GM18517 (cell line): ENCODE measurements around the gene SLA2.
"Not testable (repeated sequence)": the region's sequence is repeated elsewhere in the genome, so short reads cannot be mapped to it uniquely, and the experiment has no call there.

Source experiments
- ATAC-seq: cut with Tn5 transposase; IDR thresholded peaks from one replicate; pipeline ENCODE4 v1.9.1; 2021; ENCODE audit warnings: mild to moderate bottlenecking, moderate library complexity; ENCODE audit not compliant: unreplicated experiment

SLA2 gene

DNA sequence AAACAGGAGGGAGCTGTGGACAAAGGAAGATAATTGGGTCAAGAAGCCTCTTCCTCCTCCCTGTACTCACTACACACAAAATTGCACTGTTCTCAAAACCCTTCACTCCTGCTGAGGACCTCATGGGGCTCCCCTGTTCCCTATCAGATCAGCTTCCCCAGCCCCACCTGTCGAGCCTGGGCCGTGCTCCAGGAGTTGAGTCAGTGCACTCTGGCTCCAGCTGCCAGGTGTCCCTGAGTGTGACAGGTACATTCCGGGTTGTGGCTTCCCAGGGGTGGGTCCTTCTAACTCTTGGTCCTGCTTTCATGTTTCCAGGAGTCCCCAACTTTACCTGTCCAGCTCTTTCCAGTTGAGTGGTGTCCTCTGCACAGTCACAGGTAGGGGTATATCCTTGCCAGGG lies 32.0 kb downstream of the SLA2 start:
- no peak for ATAC-seq

DNA sequence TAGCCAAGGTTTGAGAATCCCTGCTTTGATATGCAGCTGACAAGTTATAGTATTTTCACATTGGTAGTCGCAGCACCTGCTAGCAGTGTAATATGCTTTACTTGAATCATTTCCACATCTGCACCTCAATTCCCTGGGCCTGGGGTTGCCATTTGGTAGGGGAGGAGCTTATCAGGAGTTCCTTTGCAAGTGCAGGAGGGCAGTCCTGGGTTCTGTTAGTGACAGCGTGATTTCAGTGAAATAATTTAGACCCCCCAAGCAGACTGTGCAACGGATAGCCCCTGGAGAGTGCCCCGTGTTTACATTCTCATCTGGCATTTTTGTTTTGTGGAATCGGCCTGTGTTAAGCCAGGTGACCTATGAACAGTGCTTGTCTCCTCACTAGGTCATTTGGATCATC lies 34.4 kb downstream of the SLA2 start:
- no peak for ATAC-seq

DNA sequence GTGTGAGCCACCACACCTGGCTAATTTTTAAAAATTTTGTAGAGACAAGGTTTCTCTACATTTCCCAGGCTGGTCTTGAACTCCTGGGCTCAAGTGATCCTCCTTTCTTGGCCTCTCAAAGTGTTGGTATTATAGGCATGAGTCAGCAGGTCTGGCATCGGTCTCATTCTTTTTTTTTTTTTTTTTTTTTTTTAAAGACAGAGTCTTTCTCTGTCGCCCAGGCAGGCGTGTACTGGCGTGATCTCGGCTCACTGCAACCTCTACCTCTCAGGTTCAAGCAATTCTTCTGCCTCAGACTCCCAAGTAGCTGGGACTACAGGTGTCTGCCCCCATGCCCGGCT lies 37.6 kb downstream of the SLA2 start:
- ATAC-seq, result not testable (repeated sequence)

DNA sequence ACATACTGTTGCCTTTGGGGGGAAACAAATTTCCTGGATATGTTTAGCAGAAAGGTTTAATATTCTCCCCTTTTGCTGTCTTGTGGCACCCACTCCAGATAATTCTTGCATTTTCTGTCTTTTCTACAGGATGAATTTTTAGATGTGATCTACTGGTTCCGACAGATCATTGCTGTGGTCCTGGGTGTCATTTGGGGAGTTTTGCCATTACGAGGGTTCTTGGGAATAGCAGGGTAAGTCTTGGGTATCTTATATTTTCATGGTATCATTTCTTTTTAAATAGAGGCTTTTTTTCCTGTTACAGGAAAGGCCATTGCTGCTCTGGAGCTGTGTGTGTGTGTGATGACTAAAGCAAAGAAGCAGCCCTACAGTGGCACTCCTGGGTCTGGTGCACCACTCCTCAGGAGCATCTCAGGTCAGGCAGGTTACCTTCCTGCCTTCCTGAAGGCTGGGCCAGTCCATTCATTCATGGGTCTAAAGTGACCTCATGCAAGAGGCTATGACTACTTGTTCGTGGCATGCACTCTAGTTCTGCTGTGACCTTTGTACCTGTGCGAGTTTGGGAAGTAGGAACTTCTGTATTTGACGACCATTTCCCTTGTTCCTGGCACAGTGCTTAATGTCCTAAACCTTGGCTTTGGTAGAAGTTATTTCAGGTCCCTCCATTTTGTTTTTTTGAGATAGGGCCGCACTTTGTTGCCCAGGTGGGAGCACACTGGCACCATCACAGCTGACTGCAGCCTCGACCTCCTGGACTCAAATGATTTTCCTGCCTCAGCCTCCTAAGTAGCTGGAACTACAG lies 38.2 kb downstream of the SLA2 start:
- no peak for ATAC-seq

DNA sequence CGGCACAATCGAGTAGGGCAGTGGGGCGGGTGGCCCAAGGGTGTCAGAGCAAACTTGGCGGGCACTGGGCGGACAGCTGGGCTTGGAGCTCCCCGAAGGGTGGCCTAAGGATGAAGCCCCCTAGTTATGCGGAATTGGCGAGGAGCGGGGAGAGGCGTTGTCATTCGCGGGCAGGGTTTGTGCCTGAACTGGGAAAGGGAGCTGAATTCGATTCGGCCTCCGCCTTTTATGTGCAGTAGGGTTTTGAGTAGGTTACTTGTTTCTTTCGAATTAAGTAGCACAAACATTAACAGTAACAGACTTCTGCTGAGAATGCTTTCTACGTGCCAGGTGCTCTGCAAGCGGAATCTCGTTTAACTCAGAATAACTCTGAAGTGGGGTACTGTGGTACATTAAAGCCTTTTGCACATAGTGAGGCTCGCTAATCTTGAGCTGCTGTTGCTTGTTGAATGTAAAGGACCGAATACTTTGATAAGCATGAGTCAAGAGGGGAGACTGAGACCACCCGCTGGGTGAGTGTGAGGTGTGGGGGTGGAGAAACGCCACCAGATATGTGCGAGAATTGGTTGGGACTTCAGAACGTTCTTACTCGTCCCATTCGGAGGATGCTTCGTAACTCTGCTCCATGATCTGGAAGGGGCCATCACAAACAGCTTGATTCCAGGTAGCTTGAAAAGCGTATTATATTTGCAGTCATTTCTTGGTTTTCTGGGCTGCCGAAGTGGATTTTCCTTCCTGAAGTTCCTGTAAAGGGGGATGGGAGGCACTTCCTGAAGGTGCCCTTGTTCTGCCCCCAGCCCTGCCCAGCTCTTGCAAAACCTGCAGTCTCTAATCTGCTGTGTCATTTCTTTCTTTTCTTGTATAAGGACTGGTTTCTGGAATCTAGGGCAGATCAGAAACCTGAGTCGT lies 39.6 kb downstream of the SLA2 start:
- peak; percentile 12 for ATAC-seq

DNA sequence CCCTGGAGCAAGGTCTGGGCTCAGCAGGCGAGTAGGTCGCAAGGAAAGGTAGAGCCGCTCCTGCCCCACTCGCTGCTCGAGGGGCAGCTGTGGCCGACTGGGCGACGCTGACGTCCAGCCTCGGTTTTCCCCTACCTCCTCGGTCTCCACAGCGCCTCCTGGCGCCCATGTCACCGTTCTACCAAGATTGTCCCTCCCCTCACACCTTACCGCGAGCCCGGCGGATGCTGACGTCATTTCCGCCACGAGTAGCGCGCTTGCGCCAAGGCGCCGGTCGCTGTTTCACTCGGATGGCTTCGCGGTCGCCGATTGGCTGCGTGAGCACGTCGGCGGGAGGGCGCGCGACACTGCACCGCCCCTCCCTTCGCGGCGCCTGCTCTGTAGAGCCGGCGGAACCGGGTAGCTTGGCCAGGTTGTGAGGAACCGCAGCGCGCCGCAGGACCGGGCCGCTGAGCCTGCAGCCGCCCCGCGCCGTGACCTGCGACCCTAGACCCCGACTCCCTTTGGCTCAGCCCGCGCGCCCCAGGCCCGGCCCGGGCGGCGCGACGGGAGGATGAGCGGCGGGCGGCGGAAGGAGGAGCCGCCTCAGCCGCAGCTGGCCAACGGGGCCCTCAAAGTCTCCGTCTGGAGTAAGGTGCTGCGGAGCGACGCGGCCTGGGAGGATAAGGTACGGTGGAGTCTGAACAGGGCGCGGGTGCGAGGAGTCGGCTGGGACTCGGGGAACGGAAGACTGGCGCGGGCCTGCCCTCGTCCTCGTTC lies 40.4 kb downstream of the SLA2 start, which contains the start of gene RAB5IF:
TSS of gene RAB5IF (plus strand) at position 381 of the 759 bp plus-strand sequence. CDS start at position 554, 173 bp downstream.
- ATAC-seq, result peak; percentile 88

DNA sequence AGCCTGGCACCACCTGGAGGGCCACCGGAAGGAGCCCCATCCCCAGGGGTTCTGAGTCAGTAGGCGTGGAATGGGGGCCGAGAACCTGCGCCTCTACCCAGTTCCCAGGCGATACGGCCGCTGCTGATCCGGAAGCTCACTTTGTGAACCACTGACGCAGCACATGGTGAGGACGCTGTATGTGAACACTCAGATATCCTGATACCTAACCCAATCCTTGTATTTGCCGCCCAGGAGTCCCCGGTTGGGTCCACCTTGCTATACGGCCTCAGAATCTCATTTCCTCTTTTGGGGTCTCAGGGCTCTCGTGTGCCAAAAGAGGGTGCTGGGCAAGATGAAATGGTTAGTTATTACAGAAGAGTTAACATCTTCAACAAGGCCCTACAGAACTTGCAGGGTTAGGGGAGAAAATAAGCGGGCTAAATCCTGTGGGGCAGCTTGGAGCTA lies 41.0 kb downstream of the SLA2 start:
- ATAC-seq, result peak; percentile 35

DNA sequence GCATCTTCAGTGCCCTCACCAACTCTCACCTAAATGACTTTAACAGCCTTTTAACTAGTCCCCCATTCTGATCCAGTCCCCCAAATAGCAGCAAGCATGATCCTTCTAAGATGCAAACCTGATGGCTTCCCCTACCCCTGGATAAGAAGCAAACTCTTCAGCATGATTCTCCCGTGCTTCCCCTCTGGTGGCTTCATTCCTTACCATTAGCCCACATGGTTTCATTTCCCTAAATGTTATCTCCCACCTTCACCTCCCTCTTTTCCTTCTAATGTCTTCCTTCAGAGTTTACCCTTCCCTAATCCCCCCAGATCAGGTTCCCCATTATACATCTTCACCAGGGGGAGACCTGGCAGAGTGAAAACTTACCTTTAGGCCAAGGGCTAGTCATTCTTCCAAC lies 44.5 kb downstream of the SLA2 start:
- ATAC-seq, result no peak

DNA sequence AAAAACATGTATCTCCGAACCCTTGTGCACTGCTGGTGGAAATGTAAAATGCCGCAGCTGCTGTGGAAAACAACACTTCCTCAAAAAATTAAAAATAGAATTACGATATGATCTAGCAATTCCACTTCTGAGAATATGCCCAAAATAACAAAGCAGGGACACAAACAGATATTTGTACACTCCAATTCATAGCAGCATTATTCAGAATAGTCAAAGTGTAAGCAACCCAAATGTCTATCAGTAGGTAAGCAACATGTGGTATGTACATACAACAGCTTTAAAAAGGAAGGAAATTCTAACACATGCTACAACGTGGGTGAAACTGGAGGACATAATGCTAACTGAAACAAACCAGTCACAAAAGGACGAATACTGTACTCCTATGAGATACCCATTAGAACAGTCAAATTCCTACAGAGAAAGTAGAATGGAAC lies 46.1 kb downstream of the SLA2 start:
- ATAC-seq, result no peak

DNA sequence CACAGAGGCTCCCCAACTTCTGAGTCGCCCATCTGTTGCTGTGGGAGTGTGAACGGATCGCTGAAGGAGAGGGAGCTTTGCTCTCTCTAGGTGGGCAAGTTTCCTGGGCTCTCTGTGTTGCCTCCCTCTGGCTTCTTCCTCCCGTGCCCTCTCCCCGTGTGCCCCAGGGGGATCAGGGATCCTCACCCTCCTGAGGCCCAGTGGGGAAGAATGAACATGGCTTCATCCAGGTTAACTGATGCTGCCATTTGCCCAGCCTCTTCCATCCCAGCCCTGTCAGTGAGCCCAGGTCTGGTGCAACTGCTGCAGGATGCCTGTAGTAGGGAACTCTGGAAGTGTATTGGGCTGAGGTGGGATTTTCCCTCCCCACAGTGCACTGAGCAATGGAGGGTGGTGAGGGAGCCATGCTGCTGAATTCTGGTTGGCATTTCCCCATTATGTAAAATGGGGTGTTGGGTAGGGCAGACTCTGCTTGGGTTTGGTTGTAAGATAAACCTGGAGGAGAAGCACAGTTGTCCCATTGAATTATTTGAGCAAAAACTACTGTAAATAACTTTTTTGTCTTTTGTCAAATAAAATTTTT lies 52.6 kb downstream of the SLA2 start:
- no peak for ATAC-seq

DNA sequence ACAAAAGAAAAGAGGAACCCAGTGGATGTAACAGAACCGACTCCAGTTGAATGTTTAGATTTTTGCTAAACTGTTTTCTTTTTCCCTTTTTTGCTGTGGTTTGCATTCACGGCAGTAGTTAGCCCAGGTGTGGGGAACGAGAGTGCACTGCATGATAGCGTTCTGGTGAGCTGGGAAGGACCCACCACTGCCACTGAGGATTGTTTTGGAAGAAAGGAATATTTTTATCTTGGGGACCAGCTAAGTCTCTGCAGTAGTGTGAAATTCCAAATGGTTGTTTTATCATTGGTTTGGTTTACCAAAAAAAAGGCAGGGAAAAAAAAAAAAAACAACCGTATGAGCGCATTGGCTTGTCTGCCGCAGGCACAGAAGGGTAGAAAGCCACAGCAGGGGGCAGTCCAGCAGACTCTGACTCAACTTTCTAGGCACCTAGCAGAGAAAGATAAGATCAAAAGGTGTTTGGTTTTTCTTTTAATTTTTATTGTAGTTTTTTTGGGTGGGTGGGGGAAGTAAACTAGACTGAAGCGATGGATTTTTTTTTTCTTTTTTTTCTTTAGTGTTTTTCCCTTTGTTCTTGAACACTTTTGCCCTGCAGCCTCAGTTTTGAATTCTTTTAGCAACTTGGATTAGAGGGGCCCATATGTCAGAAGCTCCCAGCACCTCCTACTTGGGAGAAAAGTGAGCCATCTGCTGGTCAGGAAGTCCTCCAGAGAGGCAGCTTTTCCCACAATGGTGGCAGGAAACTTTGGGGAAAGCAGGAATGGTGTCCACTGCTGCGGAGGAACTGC lies 53.9 kb downstream of the SLA2 start:
- no peak for ATAC-seq

DNA sequence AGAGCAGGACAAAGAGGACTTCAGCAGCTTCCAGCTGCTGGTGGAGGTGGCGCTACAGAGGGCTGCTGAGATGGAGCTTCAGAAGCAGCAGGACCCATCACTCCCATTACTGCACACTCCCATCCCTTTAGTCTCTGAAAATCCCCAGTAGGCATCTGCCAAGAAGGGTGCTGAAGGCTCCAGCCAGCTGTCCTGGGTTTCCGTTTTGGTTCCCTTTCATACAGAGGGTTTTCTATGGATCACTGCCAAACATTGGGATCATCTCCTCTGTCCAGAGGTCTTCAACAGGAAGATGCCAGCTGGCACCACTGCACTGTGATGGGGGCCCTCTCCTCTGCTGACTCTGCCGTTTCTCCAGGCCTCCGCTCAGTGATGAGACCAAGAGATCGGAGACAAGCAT lies 54.7 kb downstream of the SLA2 start:
- no peak for ATAC-seq

DNA sequence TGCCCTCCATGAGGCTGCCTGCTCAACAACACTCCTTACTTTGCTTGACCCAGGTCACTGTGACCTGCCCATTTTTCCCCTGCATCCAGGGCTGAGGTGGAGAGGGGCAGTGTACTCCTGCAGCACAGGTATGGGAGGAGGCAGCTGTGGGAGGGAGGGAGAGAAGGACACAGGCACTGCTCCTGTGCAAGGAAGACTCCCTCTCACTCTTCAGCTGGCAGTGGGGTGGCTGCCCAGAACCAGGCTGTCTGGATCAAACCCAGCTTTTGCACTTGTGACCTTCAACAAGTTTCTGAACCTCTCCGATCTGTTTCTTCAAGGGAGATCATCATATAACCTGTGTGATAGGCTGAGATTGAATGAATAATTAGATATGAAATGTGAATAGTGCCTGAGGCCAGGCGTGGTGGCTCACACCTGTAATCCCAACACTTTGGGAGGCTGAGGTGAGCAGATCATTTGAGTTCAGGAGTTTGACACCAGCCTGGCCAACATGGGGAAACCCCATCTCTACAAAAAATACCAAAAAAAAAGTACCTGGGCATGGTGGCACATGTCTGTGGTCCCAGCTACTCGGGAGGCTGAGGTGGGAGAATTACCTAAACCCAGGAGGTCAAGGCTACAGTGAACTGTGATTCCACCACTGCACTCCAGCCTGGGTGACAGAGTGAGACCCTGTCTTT lies 58.5 kb downstream of the SLA2 start:
- no peak for ATAC-seq

DNA sequence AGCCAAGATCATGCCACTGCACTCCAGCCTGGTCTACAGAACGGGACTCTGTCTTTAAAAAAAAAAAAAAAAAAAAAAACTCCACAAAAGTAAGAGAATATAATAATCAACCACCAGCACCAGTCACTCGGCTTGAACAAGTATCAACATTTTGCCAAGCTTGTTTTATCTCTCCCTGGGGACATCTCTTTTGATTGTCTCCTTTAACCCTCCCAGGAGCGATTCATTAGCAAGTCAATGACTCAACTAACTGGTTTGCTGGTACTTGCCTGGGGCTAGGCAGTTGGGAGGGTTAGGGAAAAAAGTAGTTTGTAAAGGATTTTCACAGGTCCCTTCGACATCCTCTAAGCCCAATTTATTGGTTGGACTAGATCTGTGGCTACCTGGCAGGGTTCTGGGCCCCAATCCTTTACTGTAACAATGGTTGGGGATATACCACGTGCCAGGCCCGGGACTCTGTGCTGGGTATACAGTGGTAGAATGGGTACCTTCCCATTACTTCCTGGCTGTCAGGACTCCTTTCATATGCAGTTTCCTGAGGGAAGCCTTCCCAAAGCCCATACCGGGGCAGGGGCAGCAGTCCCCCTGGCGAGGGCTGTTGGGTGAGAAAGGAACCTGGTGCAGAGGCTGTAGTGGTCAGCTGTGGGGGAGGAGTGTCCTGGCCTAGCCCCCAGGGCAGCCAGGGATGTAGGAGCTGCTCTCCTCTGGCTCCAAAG lies 60.4 kb downstream of the SLA2 start:
- ATAC-seq, result no peak

DNA sequence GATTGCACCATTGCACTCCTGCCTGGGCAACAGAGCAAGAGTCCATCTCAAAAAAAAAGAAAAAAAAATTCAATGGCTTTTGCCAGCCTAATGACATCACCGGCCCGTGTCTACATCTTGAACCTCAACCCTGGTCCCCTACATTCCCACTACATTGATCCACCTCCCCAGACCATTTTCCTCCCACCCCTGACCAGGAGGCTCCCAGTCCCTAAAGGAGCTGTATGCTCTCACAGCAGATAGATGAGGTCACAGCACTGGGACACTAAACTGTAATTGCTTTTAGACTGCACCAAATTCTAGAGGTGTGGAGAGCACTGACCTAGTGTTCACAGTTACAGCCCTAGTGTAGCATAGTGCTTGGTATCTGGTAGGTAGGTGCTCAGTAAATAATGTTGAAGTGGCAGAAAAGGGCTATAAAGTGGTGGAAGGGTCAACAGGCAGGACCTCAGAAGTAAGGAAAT lies 61.9 kb downstream of the SLA2 start:
- ATAC-seq, result no peak

DNA sequence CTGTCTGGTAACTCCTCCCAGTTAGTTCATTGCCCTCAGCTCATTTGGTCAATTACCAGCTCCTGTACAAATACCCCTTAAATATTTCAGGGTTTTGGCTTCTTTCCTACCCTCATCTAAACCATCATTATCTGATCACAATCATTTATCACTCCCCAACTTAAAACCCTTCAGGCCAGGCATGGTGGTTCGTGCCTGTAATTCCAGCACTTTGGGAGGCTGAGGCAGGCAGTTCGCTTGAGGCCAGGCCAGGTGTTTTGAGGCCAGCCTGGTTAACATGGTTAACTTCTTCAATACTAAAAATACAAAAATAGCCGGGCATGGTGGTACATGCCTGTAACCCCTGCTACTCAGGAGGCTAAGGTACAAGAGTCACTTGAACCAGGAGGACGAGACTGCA lies 63.2 kb downstream of the SLA2 start:
- no peak for ATAC-seq

DNA sequence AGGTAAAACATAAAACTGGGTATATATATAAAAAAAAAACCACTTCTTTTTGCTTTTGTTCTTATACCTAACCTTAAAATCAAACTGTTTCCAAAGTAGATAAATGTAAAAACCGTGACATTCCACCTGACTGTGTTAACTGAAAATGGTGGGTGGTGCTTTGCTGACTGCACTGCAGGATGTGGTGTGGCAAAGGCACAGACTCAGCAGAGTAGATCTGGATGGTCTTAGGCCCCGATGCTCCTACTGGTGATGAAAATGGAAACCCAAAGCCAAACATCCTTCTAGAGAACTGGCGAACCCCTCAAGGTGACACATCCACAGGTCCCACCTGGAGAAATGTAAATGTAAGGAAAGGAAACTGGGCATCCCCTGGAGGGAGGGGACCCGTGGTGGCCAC lies 63.7 kb downstream of the SLA2 start:
- ATAC-seq, result no peak

DNA sequence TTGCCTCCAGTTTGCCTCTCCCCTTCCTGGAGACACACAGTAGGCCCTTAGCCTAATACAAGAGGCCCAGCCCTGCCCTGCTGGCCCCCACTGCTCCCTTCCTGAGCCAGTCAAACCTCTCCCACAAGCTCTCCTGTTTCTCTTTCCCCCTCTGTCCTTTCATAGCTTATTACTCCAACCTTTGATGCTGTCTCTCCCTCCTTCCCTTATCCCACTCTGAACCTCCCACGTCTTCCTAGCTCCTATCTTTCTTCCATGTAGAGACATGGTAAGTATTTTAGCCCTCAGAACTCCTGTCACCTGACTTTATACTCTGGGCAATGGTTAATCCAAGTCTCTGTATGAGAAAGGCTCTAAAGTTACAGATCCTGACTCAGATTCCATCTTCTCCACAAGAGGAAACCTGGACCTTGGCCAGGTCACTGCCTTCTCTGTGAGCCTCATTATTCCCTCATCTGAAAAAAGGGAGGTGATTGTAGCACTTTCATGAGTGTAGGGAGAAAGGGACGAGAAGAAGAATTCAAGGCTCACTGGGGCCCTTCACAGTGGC lies 65.9 kb downstream of the SLA2 start:
- ATAC-seq, result no peak
